K562 (cell line): Measurements from ENCODE around the gene FCGR2B. TPM values are rescaled to one million over a fixed set of nuclear protein-coding genes. Genes with fewer than 3 reads are reported as not detected.
"Not testable (repeated sequence)": the region's sequence is repeated elsewhere in the genome, so short reads cannot be mapped to it uniquely, and the experiment has no call there.

Experiments
- ATAC-seq: fragments of 200-7000 bp; cut with Tn5 transposase; 3 replicates; pipeline ENCODE4 v1.9.1; 2020; ENCODE audit warnings: moderate library complexity
- BruUV-seq: library from RNA; stranded (reverse); fragments of 400-500 nt; replicated peaks from 2 replicates; lab custom pipeline; 2021; lab: Mats Ljungman, UMichigan
- CTCF ChIA-PET: fragments of 300-600 bp; formaldehyde crosslinking; extraction: SDS; loops from one replicate; lab custom pipeline; 2021; ENCODE audit warnings: low intra/inter-chr PET ratio; lab: Yijun Ruan, JAX
- POLR2A ChIA-PET: fragments of 300-600, 350-650 bp; sonication (Branson Sonifier 250); formaldehyde crosslinking; extraction: SDS; loops from one replicate; lab custom pipeline; 2021; ENCODE audit warnings: antibody characterized with exemption, inconsistent platforms; lab: Yijun Ruan, JAX
- DNase-seq, 4 experiments: peaks; one replicate each; pipeline versions ENCODE4 v3.0.0 to v3.0.0-alpha.2; 2011 to 2018; ENCODE audit warnings: low spot score in 3 of 4, mixed read lengths in 3 of 4; ENCODE audit errors: extremely low read depth in 1 of 4
- FAIRE-seq: peaks from 2 replicates; lab custom pipeline; 2011; peaks lifted over from hg19 to GRCh38; lab: Jason Lieb, UNC
- H2AFZ ChIP-seq: 2 replicates; pipeline ENCODE4 v1.6.0; 2011; ENCODE audit warnings: low read depth, low read length, control low read depth, inconsistent platforms
- H3K27ac ChIP-seq: fragments of 200-600 bp; 3 replicates; pipeline ENCODE4 v1.8.0; 2011; ENCODE audit warnings: low read depth, mild to moderate bottlenecking, control low read depth, inconsistent platforms, low read length, moderate library complexity, mixed read lengths; ENCODE audit errors: extremely low read depth
- H3K27me3 ChIP-seq, 2 experiments: fragments of 300-600 bp in 1 of 2; 2 replicates in 1 of 2; 3 replicates in 1 of 2; pipeline versions ENCODE4 v1.6.0 to v1.8.0; 2011; ENCODE audit warnings: inconsistent platforms in 2 of 2, low read length in 2 of 2, mild to moderate bottlenecking in 1 of 2, mixed read lengths in 1 of 2, moderate library complexity in 1 of 2; ENCODE audit not compliant: control insufficient read depth in 2 of 2, insufficient read depth in 2 of 2
- H3K36me3 ChIP-seq: fragments of 300-600 bp; 3 replicates; pipeline ENCODE4 v1.8.0; 2011; ENCODE audit warnings: mild to moderate bottlenecking, low read length, inconsistent platforms; ENCODE audit not compliant: control insufficient read depth, insufficient read depth
- H3K4me1 ChIP-seq, 2 experiments: fragments of 200-600 bp in 1 of 2; replicated peaks in 1 of 2; 2 replicates in 1 of 2; 3 replicates in 1 of 2; pipeline versions ENCODE4 v1.5.1 to v1.8.0; 2011; ENCODE audit warnings: inconsistent platforms in 2 of 2, low read length in 2 of 2, mild to moderate bottlenecking in 1 of 2, mixed read lengths in 1 of 2, moderate library complexity in 1 of 2; ENCODE audit not compliant: control insufficient read depth in 2 of 2, insufficient read depth in 2 of 2
- H3K4me2 ChIP-seq: 2 replicates; pipeline ENCODE4 v1.6.1; 2011; ENCODE audit warnings: low read length, control low read depth, inconsistent platforms, mixed read lengths; ENCODE audit not compliant: insufficient read depth
- H3K4me3 ChIP-seq: fragments of 200-600 bp; sonication (generic), shearing (Covaris generic); 2 replicates; pipeline ENCODE4 v1.5.1; 2016; ENCODE audit warnings: control low read depth, inconsistent platforms
- H3K79me2 ChIP-seq: fragments of 200-600 bp; 3 replicates; pipeline ENCODE4 v1.8.0; 2011; ENCODE audit warnings: low read length, inconsistent platforms; ENCODE audit not compliant: control insufficient read depth, insufficient read depth
- H3K9ac ChIP-seq, 2 experiments: 2 replicates each; pipeline versions ENCODE4 v1.6.0 to v1.6.1; 2011; ENCODE audit warnings: low read depth in 2 of 2, low read length in 2 of 2, control low read depth in 1 of 2, inconsistent platforms in 1 of 2, mild to moderate bottlenecking in 1 of 2, mixed read lengths in 1 of 2; ENCODE audit not compliant: insufficient read depth in 1 of 2
- H3K9me1 ChIP-seq: one replicate; pipeline ENCODE4 v1.6.0; 2011; ENCODE audit warnings: inconsistent platforms, mild to moderate bottlenecking, low read length, moderate library complexity; ENCODE audit not compliant: control insufficient read depth, insufficient read depth
- H3K9me3 ChIP-seq: replicated peaks from 2 replicates; pipeline ENCODE4 v1.5.1; 2011; ENCODE audit warnings: low read depth, low read length, inconsistent platforms; ENCODE audit not compliant: control insufficient read depth, insufficient read depth
- H4K20me1 ChIP-seq: replicated peaks from 2 replicates; pipeline ENCODE4 v1.6.1; 2011; ENCODE audit warnings: low read length, inconsistent platforms, mixed read lengths; ENCODE audit not compliant: control insufficient read depth, insufficient read depth
- AFF1 ChIP-seq, 2 experiments: fragments of 450-650 bp; IDR thresholded peaks; 2 replicates each; pipeline ENCODE4 v1.6.1; 2018; ENCODE audit warnings: mild to moderate bottlenecking in 2 of 2, low read depth in 1 of 2; ENCODE audit not compliant: partially characterized antibody in 2 of 2
- WGBS: fragments of 100-300 bp; shearing (Covaris generic); methylation state at CpG from one replicate; pipeline ENCODE4 v1.1.6; 2016; ENCODE audit warnings: low coverage, mixed read lengths; ENCODE audit not compliant: insufficient coverage; ENCODE audit errors: missing lambda C conversion rate; 5-methylcytosine and 5-hydroxymethylcytosine counted together
- in situ Hi-C: fragments of 300-500 bp; cut with MboI; formaldehyde crosslinking; loops from 4 replicates; pipeline ENCODE4 v1.15.0; 2018; ENCODE audit warnings: inconsistent platforms, mixed read lengths
- intact Hi-C: fragments of 100-400 bp; cut with micrococcal nuclease; formaldehyde crosslinking; loops from 2 replicates; pipeline ENCODE4 v1.14.2; 2022
- polyA plus RNA-seq, 8 experiments: library from polyadenylated mRNA; depleted of rRNA in 4 of 8; stranded (reverse) in 5 of 8; unstranded in 3 of 8; fragments of >200 nt; fragmentation: Nextera tagmentation in 2 of 8; fragmentation: Illumina TruSeq in 1 of 8; extraction: Ambion mirVana in 2 of 8; extraction: Trizol in 1 of 8; gene quantifications; 2 replicates each; pipeline versions ENCODE4 v1.2.1 to v1.2.3, GENCODE V29; 2011 to 2014; ENCODE audit warnings: inconsistent platforms in 1 of 8, missing spikeins in 1 of 8
- total RNA-seq, 7 experiments: library from RNA; depleted of rRNA in 6 of 7; stranded (reverse); fragments of >200 nt in 6 of 7; fragmentation: Illumina TruSeq in 2 of 7; extraction: Trizol in 2 of 7; gene quantifications; 2 replicates each; pipeline versions ENCODE4 v1.2.1 to v1.2.3, GENCODE V29; 2011 to 2021; ENCODE audit warnings: low replicate concordance in 1 of 7

Gene FCGR2B
- total and polyA plus RNA-seq, 9 of the 15 experiments (the other 6 are each of a cell fraction or from before 2014, with no cell fraction given): 1.7 to 8.9 (median 3.9) TPM

GRCh38 chr1:161698302-161698701, 35.4 kb downstream of the FCGR2B start:
- BruUV-seq, CTCF ChIA-PET, H3K4me3 ChIP-seq, H3K9me3 ChIP-seq, H3K4me1 ChIP-seq, H4K20me1 ChIP-seq, H3K27ac ChIP-seq, H3K79me2 ChIP-seq, H3K9me1 ChIP-seq, intact Hi-C loops, H3K9ac ChIP-seq, H3K36me3 ChIP-seq, FAIRE-seq, in situ Hi-C loops, DNase-seq, H3K4me2 ChIP-seq, ATAC-seq, H3K27me3 ChIP-seq, H2AFZ ChIP-seq: not testable (repeated sequence)
- POLR2A ChIA-PET: interaction anchor here (0.7 kb wide), 1 partner anchor 16 kb away, joined by 3 read pairs; no protein-coding TSS in a partner anchor
- WGBS: 26% methylated on average over 2 of the region's 2 CpGs
- peak in 1 of 2 experiments; percentile 95 for TF ChIP-seq AFF1 (IDR thresholded peaks at IDR 0.05; ENCODE audit: low read depth in 1 of 2, partially characterized antibody in 2 of 2)
